Liver (tissue), 3 donors: Measurements from ENCODE around the gene ACTL10.

Source experiments
- EGR1 ChIP-seq, 2 donors: IDR thresholded peaks; 2 replicates each; pipeline ENCODE4 v1.6.1; 2016 to 2018; ENCODE audit warnings: antibody characterized with exemption in 2 of 2, low read depth in 2 of 2
- TAF1 ChIP-seq: conservative IDR thresholded peaks from 2 replicates; pipeline ENCODE4 v1.6.1; 2016; ENCODE audit warnings: antibody characterized with exemption, mild to moderate bottlenecking
- TF ChIP-seq, protein P1 (sequence below): fragments of 150-350 bp; IDR thresholded peaks from 2 replicates; pipeline ENCODE4 v1.5.1; 2017; ENCODE audit warnings: improper control_type of control experiment, low read depth, low read length; ENCODE audit not compliant: missing input control
- TF ChIP-seq, protein P2 (sequence below): IDR thresholded peaks from 2 replicates; pipeline ENCODE4 v1.6.1; 2016; ENCODE audit warnings: antibody characterized with exemption, mild to moderate bottlenecking
- donor health status: healthy.
- donor health status: healthy.

DNA sequence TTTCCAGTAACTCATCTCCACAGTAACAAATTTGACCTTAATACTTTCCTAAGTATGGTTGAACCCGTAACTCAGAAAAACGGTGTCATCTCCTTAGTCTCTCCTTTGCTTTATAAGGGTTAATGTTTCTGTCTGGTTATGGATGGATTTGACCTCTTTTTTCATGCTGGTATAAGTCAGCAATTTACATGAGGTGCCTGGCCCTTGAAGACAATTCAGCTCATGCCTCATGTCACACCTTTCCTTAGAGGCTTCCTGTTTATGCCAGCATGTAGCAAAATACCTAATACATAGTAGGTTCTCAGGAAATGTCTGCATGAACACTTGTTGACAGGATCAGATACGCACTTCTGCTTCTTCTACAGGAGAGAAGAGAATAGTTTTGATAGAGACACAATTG, 42.3 kb upstream of the ACTL10 start:
- TF ChIP-seq, protein P1, sequence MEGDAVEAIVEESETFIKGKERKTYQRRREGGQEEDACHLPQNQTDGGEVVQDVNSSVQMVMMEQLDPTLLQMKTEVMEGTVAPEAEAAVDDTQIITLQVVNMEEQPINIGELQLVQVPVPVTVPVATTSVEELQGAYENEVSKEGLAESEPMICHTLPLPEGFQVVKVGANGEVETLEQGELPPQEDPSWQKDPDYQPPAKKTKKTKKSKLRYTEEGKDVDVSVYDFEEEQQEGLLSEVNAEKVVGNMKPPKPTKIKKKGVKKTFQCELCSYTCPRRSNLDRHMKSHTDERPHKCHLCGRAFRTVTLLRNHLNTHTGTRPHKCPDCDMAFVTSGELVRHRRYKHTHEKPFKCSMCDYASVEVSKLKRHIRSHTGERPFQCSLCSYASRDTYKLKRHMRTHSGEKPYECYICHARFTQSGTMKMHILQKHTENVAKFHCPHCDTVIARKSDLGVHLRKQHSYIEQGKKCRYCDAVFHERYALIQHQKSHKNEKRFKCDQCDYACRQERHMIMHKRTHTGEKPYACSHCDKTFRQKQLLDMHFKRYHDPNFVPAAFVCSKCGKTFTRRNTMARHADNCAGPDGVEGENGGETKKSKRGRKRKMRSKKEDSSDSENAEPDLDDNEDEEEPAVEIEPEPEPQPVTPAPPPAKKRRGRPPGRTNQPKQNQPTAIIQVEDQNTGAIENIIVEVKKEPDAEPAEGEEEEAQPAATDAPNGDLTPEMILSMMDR: no peak
- no peak for TF ChIP-seq TAF1
- TF ChIP-seq, protein P2, sequence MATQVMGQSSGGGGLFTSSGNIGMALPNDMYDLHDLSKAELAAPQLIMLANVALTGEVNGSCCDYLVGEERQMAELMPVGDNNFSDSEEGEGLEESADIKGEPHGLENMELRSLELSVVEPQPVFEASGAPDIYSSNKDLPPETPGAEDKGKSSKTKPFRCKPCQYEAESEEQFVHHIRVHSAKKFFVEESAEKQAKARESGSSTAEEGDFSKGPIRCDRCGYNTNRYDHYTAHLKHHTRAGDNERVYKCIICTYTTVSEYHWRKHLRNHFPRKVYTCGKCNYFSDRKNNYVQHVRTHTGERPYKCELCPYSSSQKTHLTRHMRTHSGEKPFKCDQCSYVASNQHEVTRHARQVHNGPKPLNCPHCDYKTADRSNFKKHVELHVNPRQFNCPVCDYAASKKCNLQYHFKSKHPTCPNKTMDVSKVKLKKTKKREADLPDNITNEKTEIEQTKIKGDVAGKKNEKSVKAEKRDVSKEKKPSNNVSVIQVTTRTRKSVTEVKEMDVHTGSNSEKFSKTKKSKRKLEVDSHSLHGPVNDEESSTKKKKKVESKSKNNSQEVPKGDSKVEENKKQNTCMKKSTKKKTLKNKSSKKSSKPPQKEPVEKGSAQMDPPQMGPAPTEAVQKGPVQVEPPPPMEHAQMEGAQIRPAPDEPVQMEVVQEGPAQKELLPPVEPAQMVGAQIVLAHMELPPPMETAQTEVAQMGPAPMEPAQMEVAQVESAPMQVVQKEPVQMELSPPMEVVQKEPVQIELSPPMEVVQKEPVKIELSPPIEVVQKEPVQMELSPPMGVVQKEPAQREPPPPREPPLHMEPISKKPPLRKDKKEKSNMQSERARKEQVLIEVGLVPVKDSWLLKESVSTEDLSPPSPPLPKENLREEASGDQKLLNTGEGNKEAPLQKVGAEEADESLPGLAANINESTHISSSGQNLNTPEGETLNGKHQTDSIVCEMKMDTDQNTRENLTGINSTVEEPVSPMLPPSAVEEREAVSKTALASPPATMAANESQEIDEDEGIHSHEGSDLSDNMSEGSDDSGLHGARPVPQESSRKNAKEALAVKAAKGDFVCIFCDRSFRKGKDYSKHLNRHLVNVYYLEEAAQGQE: no peak
- TF ChIP-seq EGR1 (IDR thresholded peaks at IDR 0.05; ENCODE audit: low read depth in 2 of 2): no peak
